Measurements from ENCODE around the gene DNAH8. TPM values are rescaled to one million over a fixed set of nuclear protein-coding genes. Genes with fewer than 3 reads are reported as not detected.

DNAH8 gene
- total RNA-seq, 1 donor from 2014 or later: 14.6 TPM

GRCh38 chr6:38719358-38719757, 4.2 kb downstream of the DNAH8 start:
- Histone ChIP-seq H3K27ac (ENCODE audit: low read depth, low read length) (no peak overlapping the region), H3K27me3 (ENCODE audit: control insufficient read depth in 3 of 3, insufficient read depth in 3 of 3, low read length in 3 of 3) (peaks cover 24 to 29% (median 25%) of the 10 kb centered on the region in 3 donors)

GRCh38 chr6:38720295-38720694, 5.2 kb downstream of the DNAH8 start:
- H3K27ac ChIP-seq (ENCODE audit: low read depth, low read length): no peak overlapping the region
- peaks cover 15 to 25% (median 15%) of the 10 kb centered on the region in 3 donors for H3K27me3 ChIP-seq (ENCODE audit: control insufficient read depth in 3 of 3, insufficient read depth in 3 of 3, low read length in 3 of 3)
- peaks cover 0 to under 1% (median 0%) of the 10 kb centered on the region in 3 donors for H3K4me1 ChIP-seq (ENCODE audit: control insufficient read depth in 3 of 3, insufficient read depth in 3 of 3, low read length in 3 of 3)
- no peak overlapping the region for H3K9ac ChIP-seq (ENCODE audit: low read depth in 1 of 3, low read length in 3 of 3)
- H3K36me3 ChIP-seq (ENCODE audit: control insufficient read depth in 3 of 3, insufficient read depth in 3 of 3, low read length in 3 of 3): no peaks in the 10 kb centered on the region
- no peaks in the 10 kb centered on the region for H3K9me3 ChIP-seq (ENCODE audit: control insufficient read depth in 3 of 3, low read length in 3 of 3)
- no peak overlapping the region for H3K4me3 ChIP-seq (ENCODE audit: low read length in 3 of 3)

More at GRCh38 chr6:38719358-38719757, 4.2 kb downstream of the DNAH8 start:
- Histone ChIP-seq H3K9me3 (ENCODE audit: control insufficient read depth in 3 of 3, low read length in 3 of 3) (no peaks in the 10 kb centered on the region), H3K9ac (ENCODE audit: low read depth in 1 of 3, low read length in 3 of 3) (no peak overlapping the region), H3K4me1 (ENCODE audit: control insufficient read depth in 3 of 3, insufficient read depth in 3 of 3, low read length in 3 of 3) (peaks cover 3 to 6% (median 3%) of the 10 kb centered on the region in 3 donors), H3K36me3 (ENCODE audit: control insufficient read depth in 3 of 3, insufficient read depth in 3 of 3, low read length in 3 of 3) (no peaks in the 10 kb centered on the region), H3K4me3 (ENCODE audit: low read length in 3 of 3) (no peak overlapping the region)

- Histone ChIP-seq H3K4me1 (ENCODE audit: control insufficient read depth in 3 of 3, insufficient read depth in 3 of 3, low read length in 3 of 3) (no peaks in the 10 kb centered on the region), H3K27me3 (ENCODE audit: control insufficient read depth in 3 of 3, insufficient read depth in 3 of 3, low read length in 3 of 3) (peaks cover 4 to 12% (median 6%) of the 10 kb centered on the region in 3 donors), H3K36me3 (ENCODE audit: control insufficient read depth in 3 of 3, insufficient read depth in 3 of 3, low read length in 3 of 3) (no peaks in the 10 kb centered on the region), H3K27ac (ENCODE audit: low read depth, low read length) (no peak overlapping the region), H3K4me3 (ENCODE audit: low read length in 3 of 3) (no peak overlapping the region), H3K9ac (ENCODE audit: low read depth in 1 of 3, low read length in 3 of 3) (no peak overlapping the region), H3K9me3 (ENCODE audit: control insufficient read depth in 3 of 3, low read length in 3 of 3) (no peaks in the 10 kb centered on the region)
These were observed 6.9 kb downstream of the DNAH8 start for GRCh38 chr6:38722038-38722437.

GRCh38 chr6:38722727-38723334, 7.7 kb downstream of the DNAH8 start:
- H3K27me3 ChIP-seq (ENCODE audit: control insufficient read depth in 3 of 3, insufficient read depth in 3 of 3, low read length in 3 of 3): peaks cover 3 to 11% (median 6%) of the 10 kb centered on the region in 3 donors
- H3K9ac ChIP-seq (ENCODE audit: low read depth in 1 of 3, low read length in 3 of 3): no peak overlapping the region
- H3K36me3 ChIP-seq (ENCODE audit: control insufficient read depth in 3 of 3, insufficient read depth in 3 of 3, low read length in 3 of 3): no peaks in the 10 kb centered on the region
- H3K27ac ChIP-seq (ENCODE audit: low read depth, low read length): no peak overlapping the region
- no peak overlapping the region for H3K4me3 ChIP-seq (ENCODE audit: low read length in 3 of 3)
- no peaks in the 10 kb centered on the region for H3K9me3 ChIP-seq (ENCODE audit: control insufficient read depth in 3 of 3, low read length in 3 of 3)
- H3K4me1 ChIP-seq (ENCODE audit: control insufficient read depth in 3 of 3, insufficient read depth in 3 of 3, low read length in 3 of 3): no peaks in the 10 kb centered on the region

GRCh38 chr6:38723783-38724182, 8.7 kb downstream of the DNAH8 start:
- H3K9me3 ChIP-seq (ENCODE audit: control insufficient read depth in 3 of 3, low read length in 3 of 3): no peaks in the 10 kb centered on the region
- H3K9ac ChIP-seq (ENCODE audit: low read depth in 1 of 3, low read length in 3 of 3): no peak overlapping the region
- H3K27ac ChIP-seq (ENCODE audit: low read depth, low read length): no peak overlapping the region
- no peaks in the 10 kb centered on the region for H3K4me1 ChIP-seq (ENCODE audit: control insufficient read depth in 3 of 3, insufficient read depth in 3 of 3, low read length in 3 of 3)
- H3K4me3 ChIP-seq (ENCODE audit: low read length in 3 of 3): no peak overlapping the region
- no peaks in the 10 kb centered on the region for H3K36me3 ChIP-seq (ENCODE audit: control insufficient read depth in 3 of 3, insufficient read depth in 3 of 3, low read length in 3 of 3)
- H3K27me3 ChIP-seq (ENCODE audit: control insufficient read depth in 3 of 3, insufficient read depth in 3 of 3, low read length in 3 of 3): peaks cover 3 to 11% (median 6%) of the 10 kb centered on the region in 3 donors

GRCh38 chr6:38724343-38724742, 9.2 kb downstream of the DNAH8 start:
- H3K27me3 ChIP-seq (ENCODE audit: control insufficient read depth in 3 of 3, insufficient read depth in 3 of 3, low read length in 3 of 3): peaks cover 3 to 10% (median 4%) of the 10 kb centered on the region in 3 donors
- H3K27ac ChIP-seq (ENCODE audit: low read depth, low read length): no peak overlapping the region
- no peak overlapping the region for H3K4me3 ChIP-seq (ENCODE audit: low read length in 3 of 3)
- no peaks in the 10 kb centered on the region for H3K4me1 ChIP-seq (ENCODE audit: control insufficient read depth in 3 of 3, insufficient read depth in 3 of 3, low read length in 3 of 3)
- no peaks in the 10 kb centered on the region for H3K9me3 ChIP-seq (ENCODE audit: control insufficient read depth in 3 of 3, low read length in 3 of 3)
- H3K36me3 ChIP-seq (ENCODE audit: control insufficient read depth in 3 of 3, insufficient read depth in 3 of 3, low read length in 3 of 3): no peaks in the 10 kb centered on the region
- no peak overlapping the region for H3K9ac ChIP-seq (ENCODE audit: low read depth in 1 of 3, low read length in 3 of 3)

GRCh38 chr6:38725414-38726183, 10.5 kb downstream of the DNAH8 start:
- Histone ChIP-seq H3K27ac (ENCODE audit: low read depth, low read length) (no peak overlapping the region), H3K27me3 (ENCODE audit: control insufficient read depth in 3 of 3, insufficient read depth in 3 of 3, low read length in 3 of 3) (no peaks in the 10 kb centered on the region), H3K36me3 (ENCODE audit: control insufficient read depth in 3 of 3, insufficient read depth in 3 of 3, low read length in 3 of 3) (no peaks in the 10 kb centered on the region), H3K9me3 (ENCODE audit: control insufficient read depth in 3 of 3, low read length in 3 of 3) (no peaks in the 10 kb centered on the region), H3K4me3 (ENCODE audit: low read length in 3 of 3) (no peak overlapping the region), H3K9ac (ENCODE audit: low read depth in 1 of 3, low read length in 3 of 3) (no peak overlapping the region), H3K4me1 (ENCODE audit: control insufficient read depth in 3 of 3, insufficient read depth in 3 of 3, low read length in 3 of 3) (no peaks in the 10 kb centered on the region)

- Histone ChIP-seq H3K4me3 (ENCODE audit: low read length in 3 of 3) (no peak overlapping the region), H3K9me3 (ENCODE audit: control insufficient read depth in 3 of 3, low read length in 3 of 3) (no peaks in the 10 kb centered on the region), H3K36me3 (ENCODE audit: control insufficient read depth in 3 of 3, insufficient read depth in 3 of 3, low read length in 3 of 3) (no peaks in the 10 kb centered on the region), H3K27me3 (ENCODE audit: control insufficient read depth in 3 of 3, insufficient read depth in 3 of 3, low read length in 3 of 3) (no peaks in the 10 kb centered on the region), H3K4me1 (ENCODE audit: control insufficient read depth in 3 of 3, insufficient read depth in 3 of 3, low read length in 3 of 3) (no peaks in the 10 kb centered on the region), H3K9ac (ENCODE audit: low read depth in 1 of 3, low read length in 3 of 3) (no peak overlapping the region), H3K27ac (ENCODE audit: low read depth, low read length) (no peak overlapping the region)
These were observed 13.1 kb downstream of the DNAH8 start for GRCh38 chr6:38728203-38728602.

- Histone ChIP-seq H3K36me3 (ENCODE audit: control insufficient read depth in 3 of 3, insufficient read depth in 3 of 3, low read length in 3 of 3) (no peaks in the 10 kb centered on the region), H3K9me3 (ENCODE audit: control insufficient read depth in 3 of 3, low read length in 3 of 3) (no peaks in the 10 kb centered on the region), H3K27me3 (ENCODE audit: control insufficient read depth in 3 of 3, insufficient read depth in 3 of 3, low read length in 3 of 3) (no peaks in the 10 kb centered on the region), H3K27ac (ENCODE audit: low read depth, low read length) (no peak overlapping the region), H3K4me1 (ENCODE audit: control insufficient read depth in 3 of 3, insufficient read depth in 3 of 3, low read length in 3 of 3) (no peaks in the 10 kb centered on the region), H3K9ac (ENCODE audit: low read depth in 1 of 3, low read length in 3 of 3) (no peak overlapping the region), H3K4me3 (ENCODE audit: low read length in 3 of 3) (no peak overlapping the region)
These were observed 15.2 kb downstream of the DNAH8 start for GRCh38 chr6:38730140-38730862.

- peaks cover 0 to 5% (median 0%) of the 10 kb centered on the region in 3 donors for H3K27me3 ChIP-seq (ENCODE audit: control insufficient read depth in 3 of 3, insufficient read depth in 3 of 3, low read length in 3 of 3)
- H3K4me3 ChIP-seq (ENCODE audit: low read length in 3 of 3): no peak overlapping the region
- H3K36me3 ChIP-seq (ENCODE audit: control insufficient read depth in 3 of 3, insufficient read depth in 3 of 3, low read length in 3 of 3): no peaks in the 10 kb centered on the region
- no peaks in the 10 kb centered on the region for H3K4me1 ChIP-seq (ENCODE audit: control insufficient read depth in 3 of 3, insufficient read depth in 3 of 3, low read length in 3 of 3)
- H3K27ac ChIP-seq (ENCODE audit: low read depth, low read length): no peak overlapping the region
- H3K9ac ChIP-seq (ENCODE audit: low read depth in 1 of 3, low read length in 3 of 3): no peak overlapping the region
- no peaks in the 10 kb centered on the region for H3K9me3 ChIP-seq (ENCODE audit: control insufficient read depth in 3 of 3, low read length in 3 of 3)
These were observed 21.8 kb downstream of the DNAH8 start for GRCh38 chr6:38736951-38737350.

Measured in skeletal muscle tissue (tissue), 4 donors.